Astrocyte (in vitro differentiated cells and primary cell): ENCODE measurements around the gene GPC3. TPM values are rescaled to one million over a fixed set of nuclear protein-coding genes. Genes with fewer than 3 reads are reported as not detected.

Experiments
- DNase-seq: peaks from one replicate; pipeline ENCODE4 v3.0.0-alpha.2; 2010; ENCODE audit warnings: low read depth
- FAIRE-seq: peaks from 2 replicates; lab custom pipeline; 2011; peaks lifted over from hg19 to GRCh38; lab: Jason Lieb, UNC
- H2AFZ ChIP-seq: 2 replicates; pipeline ENCODE4 v1.6.0; 2012; ENCODE audit warnings: low read depth, low read length, inconsistent platforms
- H3K27ac ChIP-seq: 2 replicates; pipeline ENCODE4 v1.5.1; 2011; ENCODE audit warnings: low read depth, low read length, inconsistent platforms
- H3K27me3 ChIP-seq: 2 replicates; pipeline ENCODE4 v1.6.0; 2011; ENCODE audit warnings: low read length, inconsistent platforms; ENCODE audit not compliant: insufficient read depth
- H3K36me3 ChIP-seq: 2 replicates; pipeline ENCODE4 v1.5.1; 2011; ENCODE audit warnings: low read length, inconsistent platforms; ENCODE audit not compliant: insufficient read depth
- H3K4me1 ChIP-seq: 2 replicates; pipeline ENCODE4 v1.5.1; 2011; ENCODE audit warnings: low read length, inconsistent platforms; ENCODE audit not compliant: insufficient read depth
- H3K4me2 ChIP-seq: 2 replicates; pipeline ENCODE4 v1.6.0; 2012; ENCODE audit warnings: low read length, inconsistent platforms
- H3K4me3 ChIP-seq: 2 replicates; pipeline ENCODE4 v1.5.1; 2011; ENCODE audit warnings: low read depth, mild to moderate bottlenecking, low read length, inconsistent platforms; ENCODE audit not compliant: insufficient read depth
- H3K79me2 ChIP-seq: 2 replicates; pipeline ENCODE4 v1.6.0; 2012; ENCODE audit warnings: mild to moderate bottlenecking, low read length, inconsistent platforms; ENCODE audit not compliant: insufficient read depth
- H3K9ac ChIP-seq: 2 replicates; pipeline ENCODE4 v1.6.0; 2012; ENCODE audit warnings: mild to moderate bottlenecking, low read length, inconsistent platforms
- H3K9me3 ChIP-seq: 2 replicates; pipeline ENCODE4 v1.5.1; 2012; ENCODE audit warnings: low read depth, mild to moderate bottlenecking, low read length, inconsistent platforms; ENCODE audit not compliant: insufficient read depth
- H4K20me1 ChIP-seq: 2 replicates; pipeline ENCODE4 v1.6.0; 2012; ENCODE audit warnings: low read length, inconsistent platforms; ENCODE audit not compliant: insufficient read depth
- H3K27ac Mint-ChIP-seq: one replicate; pipeline ENCODE4 v1.8.0; 2021; ENCODE audit warnings: mild to moderate bottlenecking, mixed read lengths; ENCODE audit not compliant: unreplicated experiment
- H3K27me3 Mint-ChIP-seq: one replicate; pipeline ENCODE4 v1.8.0; 2021; ENCODE audit warnings: low read depth, mixed read lengths; ENCODE audit not compliant: unreplicated experiment
- H3K36me3 Mint-ChIP-seq: one replicate; pipeline ENCODE4 v1.8.0; 2021; ENCODE audit warnings: low read depth, mixed read lengths; ENCODE audit not compliant: unreplicated experiment
- H3K4me1 Mint-ChIP-seq: one replicate; pipeline ENCODE4 v1.8.0; 2021; ENCODE audit warnings: low read depth, mixed read lengths; ENCODE audit not compliant: unreplicated experiment
- H3K4me3 Mint-ChIP-seq: one replicate; pipeline ENCODE4 v1.8.0; 2021; ENCODE audit warnings: mild to moderate bottlenecking, moderate library complexity, mixed read lengths; ENCODE audit not compliant: unreplicated experiment
- H3K9me3 Mint-ChIP-seq: one replicate; pipeline ENCODE4 v1.8.0; 2021; ENCODE audit warnings: mild to moderate bottlenecking, mixed read lengths; ENCODE audit not compliant: unreplicated experiment
- CTCF ChIP-seq: IDR thresholded peaks from 2 replicates; pipeline ENCODE4 v1.5.1; 2011; ENCODE audit warnings: low read depth, mild to moderate bottlenecking, inconsistent platforms, low read length, moderate library complexity; ENCODE audit not compliant: insufficient read depth
- EZH2 ChIP-seq: IDR thresholded peaks from 2 replicates; pipeline ENCODE4 v1.6.1; 2012; ENCODE audit warnings: mild to moderate bottlenecking, low read length, inconsistent platforms; ENCODE audit not compliant: insufficient read depth
- total RNA-seq: library from RNA; stranded (reverse); gene quantifications from 2 replicates; pipeline ENCODE4 v1.2.1, GENCODE V29; 2021

GPC3 gene
- total RNA-seq, 1 donor from 2014 or later = 8.2 TPM

GRCh38 chrX:133968109-133968508 is 17.3 kb downstream of the GPC3 start:
- Mint-ChIP-seq H3K27me3 (no peaks in the 10 kb centered on the region), H3K4me3 (no peak overlapping the region), H3K27ac (no peak overlapping the region), H3K4me1 (peaks cover 7% of the 10 kb centered on the region), H3K9me3 (peaks cover 2% of the 10 kb centered on the region), H3K36me3 (no peaks in the 10 kb centered on the region)
- TF ChIP-seq CTCF (no peak), EZH2 (no peak)
- no peaks in the 10 kb centered on the region for H4K20me1 ChIP-seq
- no peak overlapping the region for H3K27ac ChIP-seq
- H3K36me3 ChIP-seq = no peaks in the 10 kb centered on the region
- H3K4me3 ChIP-seq = no peak overlapping the region
- H3K9ac ChIP-seq = no peak overlapping the region
- no peaks in the 10 kb centered on the region for H3K79me2 ChIP-seq
- no peak overlapping the region for H2AFZ ChIP-seq
- no peak overlapping the region for H3K4me2 ChIP-seq
- DNase-seq (no peak), FAIRE-seq (peak; percentile 13)
- no peaks in the 10 kb centered on the region for H3K9me3 ChIP-seq
- no peaks in the 10 kb centered on the region for H3K4me1 ChIP-seq
- H3K27me3 ChIP-seq = no peaks in the 10 kb centered on the region

- H3K4me2 ChIP-seq = no peak overlapping the region
- no peaks in the 10 kb centered on the region for H3K27me3 ChIP-seq
- H2AFZ ChIP-seq = no peak overlapping the region
- TF ChIP-seq CTCF = no peak
- no peak for TF ChIP-seq EZH2
- no peak overlapping the region for H3K9ac ChIP-seq
- Mint-ChIP-seq H3K27me3 (no peaks in the 10 kb centered on the region), H3K4me3 (no peak overlapping the region), H3K36me3 (no peaks in the 10 kb centered on the region), H3K4me1 (peaks cover 7% of the 10 kb centered on the region), H3K9me3 (peaks cover 2% of the 10 kb centered on the region), H3K27ac (no peak overlapping the region)
- FAIRE-seq (no peak), DNase-seq (no peak)
- H3K27ac ChIP-seq = no peak overlapping the region
- no peaks in the 10 kb centered on the region for H3K79me2 ChIP-seq
- H3K36me3 ChIP-seq = no peaks in the 10 kb centered on the region
- H3K4me3 ChIP-seq = no peak overlapping the region
- H3K9me3 ChIP-seq = no peaks in the 10 kb centered on the region
- no peaks in the 10 kb centered on the region for H4K20me1 ChIP-seq
- H3K4me1 ChIP-seq = no peaks in the 10 kb centered on the region
These were observed 19.2 kb downstream of the GPC3 start for GRCh38 chrX:133966199-133966598.

- TF ChIP-seq EZH2 (no peak), CTCF (no peak)
- H3K27me3 Mint-ChIP-seq = no peaks in the 10 kb centered on the region
- no peaks in the 10 kb centered on the region for H3K27me3 ChIP-seq
- H4K20me1 ChIP-seq = no peaks in the 10 kb centered on the region
- H2AFZ ChIP-seq = no peak overlapping the region
- no peak overlapping the region for H3K4me3 ChIP-seq
- no peak overlapping the region for H3K27ac ChIP-seq
- H3K9me3 ChIP-seq = no peaks in the 10 kb centered on the region
- peaks cover 6% of the 10 kb centered on the region for H3K4me1 Mint-ChIP-seq
- H3K79me2 ChIP-seq = no peaks in the 10 kb centered on the region
- H3K36me3 ChIP-seq = no peaks in the 10 kb centered on the region
- H3K4me2 ChIP-seq = no peak overlapping the region
- no peak overlapping the region for H3K9ac ChIP-seq
- FAIRE-seq (peak; percentile 60), DNase-seq (no peak)
- H3K36me3 Mint-ChIP-seq = no peaks in the 10 kb centered on the region
- H3K4me3 Mint-ChIP-seq = no peak overlapping the region
- H3K9me3 Mint-ChIP-seq = peaks cover 2% of the 10 kb centered on the region
- no peaks in the 10 kb centered on the region for H3K4me1 ChIP-seq
- H3K27ac Mint-ChIP-seq = no peak overlapping the region
These were observed 20.1 kb downstream of the GPC3 start for GRCh38 chrX:133965321-133965720.
